ENCODE data around the gene RLF.
A peak's percentile ranks its signal among the peaks of the same experiment; 100 is the strongest.

The RLF gene

DNA sequence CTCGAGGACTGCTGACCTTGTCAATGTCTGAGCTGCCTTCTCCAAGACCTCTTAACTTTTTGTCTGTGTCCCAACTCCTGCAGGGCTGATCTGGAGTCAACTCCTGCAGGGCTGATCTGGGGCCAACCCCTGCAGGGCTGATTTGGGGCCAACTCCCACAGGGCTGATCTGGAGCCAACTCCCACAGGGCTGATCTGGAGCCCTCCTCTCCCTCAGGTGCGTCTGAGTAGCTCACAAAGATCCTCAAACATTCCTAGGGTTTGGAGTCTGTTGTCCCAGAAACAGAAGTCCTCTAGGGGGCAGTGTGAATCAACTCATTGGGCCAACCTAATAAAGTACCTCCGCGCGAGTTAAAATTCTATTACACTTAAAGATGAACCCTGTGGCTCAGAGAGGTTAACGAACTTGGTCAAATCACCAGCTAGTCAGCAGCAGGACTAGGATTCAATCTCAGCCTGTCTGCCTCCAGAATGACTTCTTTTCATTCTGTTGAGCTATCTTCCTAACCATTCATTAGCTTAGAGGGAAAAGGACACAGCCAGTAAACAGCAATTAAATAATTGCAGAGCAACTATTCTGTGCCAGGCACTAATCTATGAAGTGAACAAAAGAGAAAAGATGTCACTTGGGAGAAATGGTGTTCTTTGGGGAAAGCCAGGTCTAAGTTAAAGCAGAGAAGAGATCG is 17.2 kb upstream of the RLF start:
- peak; percentile 73 for DNase-seq (ENCODE audit: low read depth)
- TF ChIP-seq POLR2A (IDR thresholded peaks at IDR 0.05; ENCODE audit: extremely low read depth, insufficient read length) = no peak
- TF ChIP-seq MAX (IDR thresholded peaks at IDR 0.05; ENCODE audit: low read depth, low read length) = no peak
- no peak for TF ChIP-seq MYC (IDR thresholded peaks at IDR 0.05; ENCODE audit: low read depth, low read length)
- TF ChIP-seq, protein P1, sequence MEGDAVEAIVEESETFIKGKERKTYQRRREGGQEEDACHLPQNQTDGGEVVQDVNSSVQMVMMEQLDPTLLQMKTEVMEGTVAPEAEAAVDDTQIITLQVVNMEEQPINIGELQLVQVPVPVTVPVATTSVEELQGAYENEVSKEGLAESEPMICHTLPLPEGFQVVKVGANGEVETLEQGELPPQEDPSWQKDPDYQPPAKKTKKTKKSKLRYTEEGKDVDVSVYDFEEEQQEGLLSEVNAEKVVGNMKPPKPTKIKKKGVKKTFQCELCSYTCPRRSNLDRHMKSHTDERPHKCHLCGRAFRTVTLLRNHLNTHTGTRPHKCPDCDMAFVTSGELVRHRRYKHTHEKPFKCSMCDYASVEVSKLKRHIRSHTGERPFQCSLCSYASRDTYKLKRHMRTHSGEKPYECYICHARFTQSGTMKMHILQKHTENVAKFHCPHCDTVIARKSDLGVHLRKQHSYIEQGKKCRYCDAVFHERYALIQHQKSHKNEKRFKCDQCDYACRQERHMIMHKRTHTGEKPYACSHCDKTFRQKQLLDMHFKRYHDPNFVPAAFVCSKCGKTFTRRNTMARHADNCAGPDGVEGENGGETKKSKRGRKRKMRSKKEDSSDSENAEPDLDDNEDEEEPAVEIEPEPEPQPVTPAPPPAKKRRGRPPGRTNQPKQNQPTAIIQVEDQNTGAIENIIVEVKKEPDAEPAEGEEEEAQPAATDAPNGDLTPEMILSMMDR (IDR thresholded peaks at IDR 0.05; ENCODE audit: low read depth, low read length) = peak; percentile 88
- no peak overlapping the region for H3K4me3 ChIP-seq (ENCODE audit: low read depth, low read length)

GRCh38 chr1:40151457-40152079 is 9.6 kb upstream of the RLF start:
- TF ChIP-seq MYC (IDR thresholded peaks at IDR 0.05; ENCODE audit: low read depth, low read length) (no peak), POLR2A (IDR thresholded peaks at IDR 0.05; ENCODE audit: extremely low read depth, insufficient read length) (no peak), MAX (IDR thresholded peaks at IDR 0.05; ENCODE audit: low read depth, low read length) (no peak)
- TF ChIP-seq, protein P1 (IDR thresholded peaks at IDR 0.05; ENCODE audit: low read depth, low read length) = no peak
- H3K4me3 ChIP-seq (ENCODE audit: low read depth, low read length) = no peak overlapping the region
- no peak for DNase-seq (ENCODE audit: low read depth)

GRCh38 chr1:40153073-40153770 is 8.0 kb upstream of the RLF start:
- peak overlapping the region; percentile 25 for H3K4me3 ChIP-seq (ENCODE audit: low read depth, low read length)
- TF ChIP-seq, protein P1 (IDR thresholded peaks at IDR 0.05; ENCODE audit: low read depth, low read length) = peak; percentile 59
- no peak for TF ChIP-seq POLR2A (IDR thresholded peaks at IDR 0.05; ENCODE audit: extremely low read depth, insufficient read length)
- peak; percentile 77 for DNase-seq (ENCODE audit: low read depth)

GRCh38 chr1:40155135-40155534 is 6.1 kb upstream of the RLF start:
- no peak for DNase-seq (ENCODE audit: low read depth)
- H3K4me3 ChIP-seq (ENCODE audit: low read depth, low read length) = no peak overlapping the region
- no peak for TF ChIP-seq MAX (IDR thresholded peaks at IDR 0.05; ENCODE audit: low read depth, low read length)
- no peak for TF ChIP-seq MYC (IDR thresholded peaks at IDR 0.05; ENCODE audit: low read depth, low read length)
- TF ChIP-seq POLR2A (IDR thresholded peaks at IDR 0.05; ENCODE audit: extremely low read depth, insufficient read length) = no peak

- no peak overlapping the region for H3K4me3 ChIP-seq (ENCODE audit: low read depth, low read length)
- DNase-seq (ENCODE audit: low read depth) = no peak
- no peak for TF ChIP-seq MAX (IDR thresholded peaks at IDR 0.05; ENCODE audit: low read depth, low read length)
- no peak for TF ChIP-seq POLR2A (IDR thresholded peaks at IDR 0.05; ENCODE audit: extremely low read depth, insufficient read length)
- TF ChIP-seq MYC (IDR thresholded peaks at IDR 0.05; ENCODE audit: low read depth, low read length) = no peak
- TF ChIP-seq, protein P1 (IDR thresholded peaks at IDR 0.05; ENCODE audit: low read depth, low read length) = no peak
Measured at GRCh38 chr1:40155910-40156309, 5.3 kb upstream of the RLF start.

DNA sequence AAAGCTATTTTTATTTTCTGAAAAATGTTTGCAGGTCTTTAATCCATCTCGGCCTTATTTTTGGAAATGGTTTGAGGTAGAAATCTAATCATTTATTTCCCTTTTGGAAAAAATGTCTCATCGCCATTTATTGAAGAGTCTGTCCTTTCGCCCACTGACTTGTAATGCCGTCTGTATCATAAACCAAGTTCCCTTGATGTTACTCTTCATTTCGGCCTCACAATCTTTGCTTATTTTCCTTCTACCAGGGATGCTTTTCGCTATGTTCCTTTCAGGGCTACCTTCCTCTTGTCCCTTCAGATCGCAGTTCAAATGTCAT is 422 bp upstream of the RLF start:
- no peak for DNase-seq (ENCODE audit: low read depth)
- no peak for TF ChIP-seq POLR2A (IDR thresholded peaks at IDR 0.05; ENCODE audit: extremely low read depth, insufficient read length)
- TF ChIP-seq, protein P1 (IDR thresholded peaks at IDR 0.05; ENCODE audit: low read depth, low read length) = no peak
- no peak for TF ChIP-seq MYC (IDR thresholded peaks at IDR 0.05; ENCODE audit: low read depth, low read length)
- TF ChIP-seq MAX (IDR thresholded peaks at IDR 0.05; ENCODE audit: low read depth, low read length) = no peak
- H3K4me3 ChIP-seq (ENCODE audit: low read depth, low read length) = peak overlapping the region; percentile 98
